SK-N-SH (cell line): Measurements from ENCODE around the gene MINDY4. TPM values are rescaled to one million over a fixed set of nuclear protein-coding genes. Genes with fewer than 3 reads are reported as not detected.
A peak's percentile ranks its signal among the peaks of the same experiment; 100 is the strongest.

Experiments used
- CTCF ChIA-PET: fragments of 300-600, 350-600 bp; formaldehyde crosslinking; extraction: SDS; loops from one replicate; lab custom pipeline; 2021; lab: Yijun Ruan, JAX
- POLR2A ChIA-PET: fragments of 350-600 bp; sonication (Branson Sonifier 250); formaldehyde crosslinking; extraction: SDS; loops from one replicate; lab custom pipeline; 2020; ENCODE audit warnings: antibody characterized with exemption, inconsistent platforms; lab: Yijun Ruan, JAX
- DNase-seq: peaks from one replicate; pipeline ENCODE4 v3.0.0; 2012
- H2AFZ ChIP-seq: fragments of 200-600 bp; sonication (generic); 2 replicates; pipeline ENCODE4 v1.8.1; 2016; ENCODE audit warnings: antibody characterized with exemption, mild to moderate bottlenecking, low read depth
- H3F3A ChIP-seq: fragments of 200-600 bp; sonication (generic); replicated peaks from 2 replicates; pipeline ENCODE3; 2016; ENCODE audit warnings: antibody characterized with exemption, mild to moderate bottlenecking; ENCODE audit not compliant: insufficient read depth
- H3K27ac ChIP-seq, 2 experiments: fragments of 200-500 bp in 1 of 2; fragments of 200-600 bp in 1 of 2; sonication (Bioruptor generic) in 1 of 2; sonication (generic), shearing (Covaris generic) in 1 of 2; 2 replicates each; pipeline versions ENCODE4 v1.5.1 to v1.6.1; 2014 to 2016; ENCODE audit warnings: low read depth in 2 of 2, inconsistent platforms in 1 of 2, low read length in 1 of 2, mild to moderate bottlenecking in 1 of 2, mixed read lengths in 1 of 2
- H3K27me3 ChIP-seq: fragments of 200-600 bp; sonication (generic), shearing (Covaris generic); 2 replicates; pipeline ENCODE4 v1.6.1; 2016; ENCODE audit warnings: mixed run types; ENCODE audit not compliant: insufficient read depth
- H3K36me3 ChIP-seq, 2 experiments: fragments of 200-500 bp in 1 of 2; fragments of 200-600 bp in 1 of 2; sonication (Bioruptor generic) in 1 of 2; sonication (generic) in 1 of 2; replicated peaks in 1 of 2; 2 replicates each; pipeline versions ENCODE3 to v1.5.1; 2014 to 2016; ENCODE audit warnings: low read length in 1 of 2, mild to moderate bottlenecking in 1 of 2; ENCODE audit not compliant: insufficient read depth in 2 of 2, control insufficient read depth in 1 of 2
- H3K4me1 ChIP-seq, 2 experiments: fragments of 200-500 bp in 1 of 2; fragments of 200-600 bp in 1 of 2; sonication (Bioruptor generic) in 1 of 2; sonication (generic), shearing (Covaris generic) in 1 of 2; 2 replicates each; pipeline versions ENCODE4 v1.5.1 to v1.6.1; 2014 to 2016; ENCODE audit warnings: low read depth in 1 of 2, low read length in 1 of 2, mixed run types in 1 of 2; ENCODE audit not compliant: insufficient read depth in 2 of 2, control insufficient read depth in 1 of 2
- H3K4me2 ChIP-seq: fragments of 200-600 bp; sonication (generic), shearing (Covaris generic); 2 replicates; pipeline ENCODE4 v1.6.1; 2017; ENCODE audit warnings: mixed run types
- H3K4me3 ChIP-seq, 2 experiments: fragments of 200-500 bp in 1 of 2; fragments of 200-600 bp in 1 of 2; sonication (Bioruptor generic) in 1 of 2; sonication (generic), shearing (Covaris generic) in 1 of 2; 2 replicates each; pipeline versions ENCODE4 v1.5.1 to v1.8.1; 2014 to 2016; ENCODE audit warnings: low read depth in 2 of 2, inconsistent platforms in 1 of 2, low read length in 1 of 2, mild to moderate bottlenecking in 1 of 2, mixed read lengths in 1 of 2, moderate library complexity in 1 of 2
- H3K79me2 ChIP-seq: fragments of 200-600 bp; sonication (generic); 2 replicates; pipeline ENCODE4 v1.8.1; 2017; ENCODE audit warnings: mild to moderate bottlenecking; ENCODE audit not compliant: insufficient read depth
- H3K9ac ChIP-seq: fragments of 200-600 bp; sonication (generic); 2 replicates; pipeline ENCODE4 v1.6.1; 2017; ENCODE audit warnings: mixed run types
- H3K9me2 ChIP-seq: fragments of 200-600 bp; sonication (generic); 2 replicates; pipeline ENCODE4 v1.6.1; 2017; ENCODE audit warnings: mixed run types
- H3K9me3 ChIP-seq: fragments of 200-600 bp; sonication (generic); 2 replicates; pipeline ENCODE4 v1.6.1; 2017; ENCODE audit warnings: mixed run types, mild to moderate bottlenecking, moderate library complexity
- H4K20me1 ChIP-seq: fragments of 200-600 bp; sonication (generic); 2 replicates; pipeline ENCODE4 v1.6.1; 2017; ENCODE audit warnings: mild to moderate bottlenecking, mixed run types; ENCODE audit not compliant: insufficient read depth
- CHD2 ChIP-seq: fragments of 150-350 bp; IDR thresholded peaks from 2 replicates; pipeline ENCODE4 v1.6.1; 2018; ENCODE audit warnings: low read length; ENCODE audit not compliant: partially characterized antibody
- CTCF ChIP-seq: fragments of 200-600 bp; sonication (generic); IDR thresholded peaks from 2 replicates; pipeline ENCODE4 v1.6.1; 2017; ENCODE audit warnings: antibody characterized with exemption, mild to moderate bottlenecking, moderate library complexity
- FOSL2 ChIP-seq: IDR thresholded peaks from 2 replicates; pipeline ENCODE4 v1.4.0; 2012; ENCODE audit warnings: low read depth, mild to moderate bottlenecking, moderate library complexity, borderline replicate concordance
- FOXJ3 ChIP-seq: sonication (generic); formaldehyde crosslinking; IDR thresholded peaks from 2 replicates; pipeline ENCODE4 v1.5.1; 2020; ENCODE audit warnings: mild to moderate bottlenecking, missing genetic modification reagents
- GATA2 ChIP-seq: sonication (generic); formaldehyde crosslinking; IDR thresholded peaks from 2 replicates; pipeline ENCODE4 v1.5.0; 2020; ENCODE audit warnings: mild to moderate bottlenecking, missing genetic modification reagents
- JUND ChIP-seq: IDR thresholded peaks from 2 replicates; pipeline ENCODE4 v1.4.0; 2012
- MEF2A ChIP-seq: IDR thresholded peaks from 2 replicates; pipeline ENCODE4 v1.4.0; 2012; ENCODE audit warnings: low read depth, borderline replicate concordance
- NFIC ChIP-seq: IDR thresholded peaks from 2 replicates; pipeline ENCODE4 v1.4.0; 2012; ENCODE audit warnings: borderline replicate concordance
- NRF1 ChIP-seq: IDR thresholded peaks from 2 replicates; pipeline ENCODE4 v1.6.1; 2012; ENCODE audit warnings: low read depth, mild to moderate bottlenecking, low read length
- POLR2AphosphoS5 ChIP-seq: IDR thresholded peaks from 2 replicates; pipeline ENCODE4 v1.6.1; 2012; ENCODE audit warnings: low read depth, low read length
- RAD21 ChIP-seq: IDR thresholded peaks from 2 replicates; pipeline ENCODE4 v1.6.1; 2012; ENCODE audit warnings: mild to moderate bottlenecking, low read length
- RCOR1 ChIP-seq: fragments of 150-350 bp; IDR thresholded peaks from 2 replicates; pipeline ENCODE4 v1.6.1; 2017; ENCODE audit warnings: antibody characterized with exemption, low read length
- REST ChIP-seq: IDR thresholded peaks from 2 replicates; pipeline ENCODE4 v1.6.1; 2012; ENCODE audit warnings: mild to moderate bottlenecking, low read depth, low read length, moderate library complexity
- RFX5 ChIP-seq: IDR thresholded peaks from 2 replicates; pipeline ENCODE4 v1.6.1; 2012; ENCODE audit warnings: mild to moderate bottlenecking, improper control_type of control experiment, low read length
- RXRA ChIP-seq: IDR thresholded peaks from 2 replicates; pipeline ENCODE4 v1.4.0; 2012; ENCODE audit warnings: low read depth, mild to moderate bottlenecking, borderline replicate concordance
- SIN3A ChIP-seq: IDR thresholded peaks from 2 replicates; pipeline ENCODE4 v1.6.1; 2012; ENCODE audit warnings: low read depth, mild to moderate bottlenecking, low read length, moderate library complexity, borderline replicate concordance
- SMC3 ChIP-seq: IDR thresholded peaks from 2 replicates; pipeline ENCODE4 v1.6.1; 2012; ENCODE audit warnings: low read depth, low read length, improper control_type of control experiment
- TAF1 ChIP-seq: IDR thresholded peaks from 2 replicates; pipeline ENCODE4 v1.6.1; 2012; ENCODE audit warnings: low read depth, mild to moderate bottlenecking, low read length, moderate library complexity, borderline replicate concordance
- TCF12 ChIP-seq: IDR thresholded peaks from 2 replicates; pipeline ENCODE4 v1.4.0; 2012
- TEAD4 ChIP-seq: IDR thresholded peaks from 2 replicates; pipeline ENCODE4 v1.4.0; 2012; ENCODE audit warnings: mild to moderate bottlenecking, borderline replicate concordance; ENCODE audit not compliant: insufficient read depth
- USF1 ChIP-seq: IDR thresholded peaks from 2 replicates; pipeline ENCODE4 v1.4.0; 2012; ENCODE audit warnings: low read depth, borderline replicate concordance
- YY1 ChIP-seq: IDR thresholded peaks from 2 replicates; pipeline ENCODE4 v1.4.0; 2012; ENCODE audit warnings: low read depth, mild to moderate bottlenecking
- whole genome bisulfite sequencing: methylation state at CpG from one replicate; pipeline ENCODE4 v1.1.6; 2017; ENCODE audit warnings: low lambda C conversion rate; 5-methylcytosine and 5-hydroxymethylcytosine counted together
- polyA plus RNA-seq, 3 experiments: library from polyadenylated mRNA; depleted of rRNA; stranded (reverse); fragments of >200 nt; gene quantifications; 2 replicates each; pipeline ENCODE4 v1.2.3, GENCODE V29; 2012
- TF ChIP-seq, protein P1 (sequence below): IDR thresholded peaks from 2 replicates; pipeline ENCODE4 v1.4.0; 2012; ENCODE audit warnings: low read depth, borderline replicate concordance
- TF ChIP-seq, protein P2 (sequence below): fragments of 150-350 bp; IDR thresholded peaks from 2 replicates; pipeline ENCODE4 v1.6.1; 2017; ENCODE audit warnings: antibody characterized with exemption, low read length, low read depth, borderline replicate concordance

Gene MINDY4
- polyA plus RNA-seq (2012; rRNA removed) = 1.8 TPM in 2 replicates
- polyA plus RNA-seq (2012; cell fraction: cytosol; rRNA removed) = 1.4 and 1.8 TPM in 2 replicates
- polyA plus RNA-seq (2012; cell fraction: nucleus; rRNA removed) = 4.4 and 5.6 TPM in 2 replicates

DNA sequence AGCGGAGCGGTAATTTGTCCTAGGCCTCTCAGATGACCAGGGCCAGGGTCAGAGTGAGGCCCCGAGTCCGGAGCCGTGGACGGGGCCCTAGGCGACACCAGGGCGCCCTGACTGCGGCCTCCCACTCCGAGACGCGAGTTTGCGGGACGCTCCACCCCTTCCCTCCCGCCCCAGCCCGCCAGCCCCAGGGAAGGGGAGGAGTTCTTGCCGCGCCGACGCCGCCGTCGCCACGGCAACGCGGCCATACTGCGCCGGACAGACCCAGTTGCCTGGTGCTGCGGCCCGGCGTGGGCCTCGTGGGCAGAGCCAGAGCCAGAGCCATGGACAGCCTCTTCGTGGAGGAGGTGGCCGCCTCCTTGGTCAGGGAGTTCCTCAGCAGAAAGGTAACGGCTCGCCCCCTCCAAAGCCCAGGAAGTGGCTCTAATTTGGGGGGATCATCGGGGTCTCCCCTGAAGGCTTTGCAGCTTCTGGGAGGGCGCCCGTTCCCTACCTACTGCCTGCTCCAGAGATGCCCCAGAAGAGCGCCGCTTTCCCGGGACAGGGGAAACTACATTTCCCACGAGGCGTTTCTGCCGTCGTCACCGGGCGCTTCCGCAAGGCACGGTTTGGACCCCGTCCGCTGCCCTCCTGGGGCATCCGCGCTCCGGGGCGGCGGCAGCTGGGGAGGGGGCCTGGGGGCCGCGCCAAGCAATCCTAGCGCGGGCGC lies at the start of gene MINDY4:
Gene MINDY4, plus strand, starts transcription at position 244 of the 706 bp plus-strand sequence. Its CDS starts 77 bp downstream, at position 321.
- Histone ChIP-seq H2AFZ (peak within 1 kb of the TSS; percentile 92), H3K79me2 (no peaks in the 10 kb centered on the region), H3K9ac (peak within 1 kb of the TSS; percentile 73), H3K4me1 (peaks cover 0 to 16% of the 10 kb centered on the region in 2 experiments; a peak in 2 of 4 replicates), H3K36me3 (no peaks in the 10 kb centered on the region), H3K4me3 (peak within 1 kb of the TSS; percentile 85 to 91), H3K9me3 (no peaks in the 10 kb centered on the region), H4K20me1 (no peaks in the 10 kb centered on the region), H3K27ac (peak within 1 kb of the TSS; percentile 56 to 86), H3K27me3 (no peaks in the 10 kb centered on the region), H3K4me2 (peak within 1 kb of the TSS; percentile 83), H3F3A (no peaks in the 10 kb centered on the region), H3K9me2 (no peaks in the 10 kb centered on the region)
- peak; percentile 99 for DNase-seq
- WGBS = 11% methylated on average over 19 of the region's 62 CpGs
- ChIA-PET CTCF (interaction anchor here (0.6 to 3.7 kb wide), 6 partner anchors 13 to 363 kb away, joined by 3 to 15 read pairs (median 5); no protein-coding TSS in a partner anchor), POLR2A (interaction anchor here (0.9 to 1.8 kb wide), 3 partner anchors 12 to 93 kb away, joined by 3 to 6 read pairs (median 4); no protein-coding TSS in a partner anchor)
- TF ChIP-seq NRF1 (peak; percentile 48), TAF1 (peak; percentile 33), CHD2 (peak; percentile 7), GATA2 (CRISPR knock-in tag) (no peak), RXRA (no peak), MEF2A (no peak), NFIC (no peak), RFX5 (no peak), CTCF (no peak), SMC3 (no peak), TEAD4 (no peak), USF1 (no peak), FOXJ3 (CRISPR knock-in tag) (no peak), FOSL2 (no peak), JUND (no peak), REST (no peak), POLR2AphosphoS5 (peak; percentile 53; the same call in 1 of the 2 replicates), TCF12 (no peak), SIN3A (no peak; the same call in 1 of the 2 replicates), RAD21 (no peak), RCOR1 (0 out of 2 replicates have a peak, but pooled peaks have one; percentile 4), YY1 (peak; percentile 89)
- TF ChIP-seq, protein P1, sequence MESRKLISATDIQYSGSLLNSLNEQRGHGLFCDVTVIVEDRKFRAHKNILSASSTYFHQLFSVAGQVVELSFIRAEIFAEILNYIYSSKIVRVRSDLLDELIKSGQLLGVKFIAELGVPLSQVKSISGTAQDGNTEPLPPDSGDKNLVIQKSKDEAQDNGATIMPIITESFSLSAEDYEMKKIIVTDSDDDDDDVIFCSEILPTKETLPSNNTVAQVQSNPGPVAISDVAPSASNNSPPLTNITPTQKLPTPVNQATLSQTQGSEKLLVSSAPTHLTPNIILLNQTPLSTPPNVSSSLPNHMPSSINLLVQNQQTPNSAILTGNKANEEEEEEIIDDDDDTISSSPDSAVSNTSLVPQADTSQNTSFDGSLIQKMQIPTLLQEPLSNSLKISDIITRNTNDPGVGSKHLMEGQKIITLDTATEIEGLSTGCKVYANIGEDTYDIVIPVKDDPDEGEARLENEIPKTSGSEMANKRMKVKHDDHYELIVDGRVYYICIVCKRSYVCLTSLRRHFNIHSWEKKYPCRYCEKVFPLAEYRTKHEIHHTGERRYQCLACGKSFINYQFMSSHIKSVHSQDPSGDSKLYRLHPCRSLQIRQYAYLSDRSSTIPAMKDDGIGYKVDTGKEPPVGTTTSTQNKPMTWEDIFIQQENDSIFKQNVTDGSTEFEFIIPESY = no peak
- TF ChIP-seq, protein P2, sequence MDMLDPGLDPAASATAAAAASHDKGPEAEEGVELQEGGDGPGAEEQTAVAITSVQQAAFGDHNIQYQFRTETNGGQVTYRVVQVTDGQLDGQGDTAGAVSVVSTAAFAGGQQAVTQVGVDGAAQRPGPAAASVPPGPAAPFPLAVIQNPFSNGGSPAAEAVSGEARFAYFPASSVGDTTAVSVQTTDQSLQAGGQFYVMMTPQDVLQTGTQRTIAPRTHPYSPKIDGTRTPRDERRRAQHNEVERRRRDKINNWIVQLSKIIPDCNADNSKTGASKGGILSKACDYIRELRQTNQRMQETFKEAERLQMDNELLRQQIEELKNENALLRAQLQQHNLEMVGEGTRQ = no peak
